ENCODE data around the gene STX19.

DNA sequence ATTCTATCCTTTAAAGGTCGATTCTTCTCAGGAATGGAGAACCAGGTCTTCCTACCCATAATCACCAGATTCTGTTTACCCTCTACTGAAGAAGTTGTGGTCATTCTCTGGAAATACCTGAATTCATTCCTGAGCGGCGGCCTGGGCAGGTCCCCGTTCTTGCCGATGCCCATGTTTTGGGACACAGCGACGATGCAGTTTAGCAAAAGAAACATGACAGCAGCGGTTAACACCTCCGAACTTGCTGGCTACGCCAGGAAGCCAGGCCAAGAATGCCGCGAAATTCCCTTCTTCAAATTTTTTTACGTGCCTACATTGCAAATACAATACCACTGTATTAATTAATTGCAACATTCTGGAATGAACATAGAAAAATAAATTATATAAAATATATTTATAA lies 32.9 kb upstream of the STX19 start:
- TF ChIP-seq, protein P1, sequence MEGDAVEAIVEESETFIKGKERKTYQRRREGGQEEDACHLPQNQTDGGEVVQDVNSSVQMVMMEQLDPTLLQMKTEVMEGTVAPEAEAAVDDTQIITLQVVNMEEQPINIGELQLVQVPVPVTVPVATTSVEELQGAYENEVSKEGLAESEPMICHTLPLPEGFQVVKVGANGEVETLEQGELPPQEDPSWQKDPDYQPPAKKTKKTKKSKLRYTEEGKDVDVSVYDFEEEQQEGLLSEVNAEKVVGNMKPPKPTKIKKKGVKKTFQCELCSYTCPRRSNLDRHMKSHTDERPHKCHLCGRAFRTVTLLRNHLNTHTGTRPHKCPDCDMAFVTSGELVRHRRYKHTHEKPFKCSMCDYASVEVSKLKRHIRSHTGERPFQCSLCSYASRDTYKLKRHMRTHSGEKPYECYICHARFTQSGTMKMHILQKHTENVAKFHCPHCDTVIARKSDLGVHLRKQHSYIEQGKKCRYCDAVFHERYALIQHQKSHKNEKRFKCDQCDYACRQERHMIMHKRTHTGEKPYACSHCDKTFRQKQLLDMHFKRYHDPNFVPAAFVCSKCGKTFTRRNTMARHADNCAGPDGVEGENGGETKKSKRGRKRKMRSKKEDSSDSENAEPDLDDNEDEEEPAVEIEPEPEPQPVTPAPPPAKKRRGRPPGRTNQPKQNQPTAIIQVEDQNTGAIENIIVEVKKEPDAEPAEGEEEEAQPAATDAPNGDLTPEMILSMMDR (IDR thresholded peaks at IDR 0.05): no peak
- no peak for TF ChIP-seq EP300 (IDR thresholded peaks at IDR 0.05; ENCODE audit: low read depth)

Data from transverse colon (tissue), 3 donors.